GM12873 (cell line): Measurements from ENCODE around the gene DACH1.

ENCODE experiments used
- TF ChIP-seq, protein P1 (sequence below): IDR thresholded peaks from 2 replicates; pipeline ENCODE4 v1.5.1; 2012; ENCODE audit warnings: low read depth, mild to moderate bottlenecking, moderate library complexity, low read length, control low read depth; ENCODE audit not compliant: insufficient read depth; ENCODE audit errors: missing control alignments

Gene DACH1

DNA sequence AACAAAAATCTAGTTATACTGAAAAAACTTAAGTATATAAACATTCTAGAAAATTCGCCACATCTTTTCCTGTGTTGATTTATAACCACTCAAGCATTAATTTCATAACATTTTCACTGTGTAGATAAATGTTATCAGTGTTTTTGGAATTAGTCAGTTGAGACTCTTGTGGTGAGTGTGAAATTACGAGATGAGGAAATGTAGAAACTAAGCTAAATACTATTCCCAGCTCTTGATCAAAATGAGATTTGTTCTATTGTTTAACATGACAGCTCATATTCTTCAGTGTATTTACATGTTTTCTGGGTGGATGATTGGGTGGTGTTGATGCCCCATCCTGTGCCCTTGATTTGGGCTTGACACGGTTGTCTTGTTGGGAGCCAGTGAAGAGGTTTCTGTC is 406.8 kb downstream of the DACH1 start:
- TF ChIP-seq, protein P1, sequence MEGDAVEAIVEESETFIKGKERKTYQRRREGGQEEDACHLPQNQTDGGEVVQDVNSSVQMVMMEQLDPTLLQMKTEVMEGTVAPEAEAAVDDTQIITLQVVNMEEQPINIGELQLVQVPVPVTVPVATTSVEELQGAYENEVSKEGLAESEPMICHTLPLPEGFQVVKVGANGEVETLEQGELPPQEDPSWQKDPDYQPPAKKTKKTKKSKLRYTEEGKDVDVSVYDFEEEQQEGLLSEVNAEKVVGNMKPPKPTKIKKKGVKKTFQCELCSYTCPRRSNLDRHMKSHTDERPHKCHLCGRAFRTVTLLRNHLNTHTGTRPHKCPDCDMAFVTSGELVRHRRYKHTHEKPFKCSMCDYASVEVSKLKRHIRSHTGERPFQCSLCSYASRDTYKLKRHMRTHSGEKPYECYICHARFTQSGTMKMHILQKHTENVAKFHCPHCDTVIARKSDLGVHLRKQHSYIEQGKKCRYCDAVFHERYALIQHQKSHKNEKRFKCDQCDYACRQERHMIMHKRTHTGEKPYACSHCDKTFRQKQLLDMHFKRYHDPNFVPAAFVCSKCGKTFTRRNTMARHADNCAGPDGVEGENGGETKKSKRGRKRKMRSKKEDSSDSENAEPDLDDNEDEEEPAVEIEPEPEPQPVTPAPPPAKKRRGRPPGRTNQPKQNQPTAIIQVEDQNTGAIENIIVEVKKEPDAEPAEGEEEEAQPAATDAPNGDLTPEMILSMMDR, result no peak

DNA sequence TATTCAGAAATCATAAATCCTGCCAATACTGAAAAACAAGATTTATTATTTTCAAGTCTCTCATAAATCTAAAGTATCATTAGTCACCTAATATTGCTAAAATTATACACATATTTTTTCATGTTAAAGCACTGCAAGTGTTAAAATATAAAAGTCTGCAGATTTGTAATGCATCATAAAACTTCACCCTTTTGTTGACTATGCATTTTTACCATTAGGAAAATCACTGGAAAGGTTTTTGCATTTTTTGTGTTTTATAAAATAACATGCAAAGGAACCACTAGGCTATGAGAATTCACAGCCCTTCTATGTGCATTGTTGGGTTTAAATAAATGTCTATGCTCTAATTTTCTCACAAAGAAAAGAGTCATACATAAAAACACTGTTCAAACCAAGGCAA is 407.3 kb downstream of the DACH1 start:
- TF ChIP-seq, protein P1, result no peak

DNA sequence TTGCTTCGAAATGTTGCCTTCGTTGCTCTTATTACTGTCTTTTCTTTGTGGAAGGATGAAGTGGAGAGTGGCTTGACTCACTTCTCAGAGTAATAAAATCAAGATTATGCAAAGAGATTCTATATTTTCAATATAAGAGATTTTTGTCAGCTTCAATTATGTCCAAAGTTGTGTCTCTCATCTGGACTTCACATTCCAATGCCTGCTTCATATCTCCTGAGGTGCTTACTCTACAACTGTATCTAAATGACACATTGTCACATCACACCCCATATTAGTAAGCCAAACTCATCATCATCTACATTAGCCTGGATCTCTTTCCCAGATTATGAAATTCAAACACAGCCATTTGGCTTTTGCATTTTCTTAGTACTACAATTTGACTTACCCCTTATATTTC is 409.4 kb downstream of the DACH1 start:
- TF ChIP-seq, protein P1, result no peak

- TF ChIP-seq, protein P1, result no peak
Measured at GRCh38 chr13:71456136-71456535, 410.9 kb downstream of the DACH1 start.

DNA sequence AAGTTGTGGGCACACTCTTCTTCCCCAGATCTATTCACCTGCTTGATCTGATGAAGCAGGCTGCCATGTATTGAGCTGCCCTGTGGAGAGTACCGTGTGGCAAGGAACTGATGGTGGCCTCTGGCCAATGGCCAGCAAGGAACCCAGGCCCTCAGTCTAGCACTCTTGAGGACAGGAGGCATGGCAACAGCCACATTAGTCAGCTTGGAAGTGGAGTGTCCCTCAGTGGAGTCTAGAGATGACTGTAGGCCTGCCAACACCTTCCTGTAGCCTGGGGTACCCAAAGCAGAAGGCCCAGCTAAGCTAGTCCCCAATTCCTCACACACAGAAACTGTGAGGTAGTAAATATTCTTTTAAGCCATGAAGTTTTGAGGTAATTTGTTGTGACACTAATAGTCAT is 412.5 kb downstream of the DACH1 start:
- TF ChIP-seq, protein P1, result no peak

- TF ChIP-seq, protein P1, result no peak
Measured at GRCh38 chr13:71448080-71448630, 418.8 kb downstream of the DACH1 start.

GRCh38 chr13:71437704-71438103 is 429.3 kb downstream of the DACH1 start:
- TF ChIP-seq, protein P1, result no peak
